ENCODE data around the gene TRANK1.

The TRANK1 gene

GRCh38 chr3:36833160-36833814, 111.6 kb downstream of the TRANK1 start:
- Histone ChIP-seq H3K36me3 (ENCODE audit: control insufficient read depth, insufficient read depth, low read length) (no peaks in the 10 kb centered on the region), H3K4me3 (ENCODE audit: low read depth, low read length) (no peak overlapping the region), H3K9ac (ENCODE audit: low read length) (no peak overlapping the region), H3K4me1 (ENCODE audit: control insufficient read depth, insufficient read depth, low read length) (no peaks in the 10 kb centered on the region), H3K27ac (ENCODE audit: low read depth, low read length) (no peak overlapping the region), H3K9me3 (ENCODE audit: control insufficient read depth, insufficient read depth, low read depth, low read length) (no peaks in the 10 kb centered on the region), H3K27me3 (ENCODE audit: control insufficient read depth, insufficient read depth, low read length) (no peaks in the 10 kb centered on the region)

GRCh38 chr3:36832406-36832805, 112.4 kb downstream of the TRANK1 start:
- no peaks in the 10 kb centered on the region for H3K9me3 ChIP-seq (ENCODE audit: control insufficient read depth, insufficient read depth, low read depth, low read length)
- H3K36me3 ChIP-seq (ENCODE audit: control insufficient read depth, insufficient read depth, low read length): no peaks in the 10 kb centered on the region
- H3K9ac ChIP-seq (ENCODE audit: low read length): no peak overlapping the region

GRCh38 chr3:36827133-36827532, 117.7 kb downstream of the TRANK1 start:
- H3K27ac ChIP-seq (ENCODE audit: low read depth, low read length): no peak overlapping the region
- no peaks in the 10 kb centered on the region for H3K9me3 ChIP-seq (ENCODE audit: control insufficient read depth, insufficient read depth, low read depth, low read length)
- no peak overlapping the region for H3K9ac ChIP-seq (ENCODE audit: low read length)
- no peaks in the 10 kb centered on the region for H3K36me3 ChIP-seq (ENCODE audit: control insufficient read depth, insufficient read depth, low read length)
- no peak overlapping the region for H3K4me3 ChIP-seq (ENCODE audit: low read depth, low read length)
- no peaks in the 10 kb centered on the region for H3K27me3 ChIP-seq (ENCODE audit: control insufficient read depth, insufficient read depth, low read length)
- H3K4me1 ChIP-seq (ENCODE audit: control insufficient read depth, insufficient read depth, low read length): no peaks in the 10 kb centered on the region

More at GRCh38 chr3:36832406-36832805, 112.4 kb downstream of the TRANK1 start:
- Histone ChIP-seq H3K4me1 (ENCODE audit: control insufficient read depth, insufficient read depth, low read length) (no peaks in the 10 kb centered on the region), H3K27ac (ENCODE audit: low read depth, low read length) (no peak overlapping the region), H3K4me3 (ENCODE audit: low read depth, low read length) (no peak overlapping the region), H3K27me3 (ENCODE audit: control insufficient read depth, insufficient read depth, low read length) (no peaks in the 10 kb centered on the region)

GRCh38 chr3:36826240-36826639, 118.6 kb downstream of the TRANK1 start:
- H3K36me3 ChIP-seq (ENCODE audit: control insufficient read depth, insufficient read depth, low read length): no peaks in the 10 kb centered on the region
- no peak overlapping the region for H3K9ac ChIP-seq (ENCODE audit: low read length)
- H3K9me3 ChIP-seq (ENCODE audit: control insufficient read depth, insufficient read depth, low read depth, low read length): no peaks in the 10 kb centered on the region
- H3K27me3 ChIP-seq (ENCODE audit: control insufficient read depth, insufficient read depth, low read length): no peaks in the 10 kb centered on the region
- H3K4me1 ChIP-seq (ENCODE audit: control insufficient read depth, insufficient read depth, low read length): no peaks in the 10 kb centered on the region
- no peak overlapping the region for H3K27ac ChIP-seq (ENCODE audit: low read depth, low read length)
- no peak overlapping the region for H3K4me3 ChIP-seq (ENCODE audit: low read depth, low read length)

GRCh38 chr3:36824443-36824842, 120.4 kb downstream of the TRANK1 start:
- Histone ChIP-seq H3K4me1 (ENCODE audit: control insufficient read depth, insufficient read depth, low read length) (no peaks in the 10 kb centered on the region), H3K36me3 (ENCODE audit: control insufficient read depth, insufficient read depth, low read length) (no peaks in the 10 kb centered on the region), H3K27me3 (ENCODE audit: control insufficient read depth, insufficient read depth, low read length) (no peaks in the 10 kb centered on the region), H3K27ac (ENCODE audit: low read depth, low read length) (no peak overlapping the region), H3K4me3 (ENCODE audit: low read depth, low read length) (no peak overlapping the region), H3K9ac (ENCODE audit: low read length) (no peak overlapping the region), H3K9me3 (ENCODE audit: control insufficient read depth, insufficient read depth, low read depth, low read length) (no peaks in the 10 kb centered on the region)

- H3K36me3 ChIP-seq (ENCODE audit: control insufficient read depth, insufficient read depth, low read length): no peaks in the 10 kb centered on the region
- H3K9me3 ChIP-seq (ENCODE audit: control insufficient read depth, insufficient read depth, low read depth, low read length): no peaks in the 10 kb centered on the region
- H3K9ac ChIP-seq (ENCODE audit: low read length): no peak overlapping the region
- H3K4me3 ChIP-seq (ENCODE audit: low read depth, low read length): no peak overlapping the region
- H3K27me3 ChIP-seq (ENCODE audit: control insufficient read depth, insufficient read depth, low read length): no peaks in the 10 kb centered on the region
- no peak overlapping the region for H3K27ac ChIP-seq (ENCODE audit: low read depth, low read length)
- no peaks in the 10 kb centered on the region for H3K4me1 ChIP-seq (ENCODE audit: control insufficient read depth, insufficient read depth, low read length)
Observed at GRCh38 chr3:36823806-36824205, 121.0 kb downstream of the TRANK1 start.

- Histone ChIP-seq H3K36me3 (ENCODE audit: control insufficient read depth, insufficient read depth, low read length) (no peaks in the 10 kb centered on the region), H3K27me3 (ENCODE audit: control insufficient read depth, insufficient read depth, low read length) (no peaks in the 10 kb centered on the region), H3K27ac (ENCODE audit: low read depth, low read length) (no peak overlapping the region), H3K9ac (ENCODE audit: low read length) (no peak overlapping the region), H3K4me3 (ENCODE audit: low read depth, low read length) (no peak overlapping the region), H3K9me3 (ENCODE audit: control insufficient read depth, insufficient read depth, low read depth, low read length) (no peaks in the 10 kb centered on the region), H3K4me1 (ENCODE audit: control insufficient read depth, insufficient read depth, low read length) (no peaks in the 10 kb centered on the region)
Observed at GRCh38 chr3:36820083-36820482, 124.8 kb downstream of the TRANK1 start.

- Histone ChIP-seq H3K27me3 (ENCODE audit: control insufficient read depth, insufficient read depth, low read length) (no peaks in the 10 kb centered on the region; the same call in 1 of the 2 replicates), H3K27ac (ENCODE audit: low read depth, low read length) (no peak overlapping the region), H3K36me3 (ENCODE audit: control insufficient read depth, insufficient read depth, low read length) (no peaks in the 10 kb centered on the region), H3K4me1 (ENCODE audit: control insufficient read depth, insufficient read depth, low read length) (no peaks in the 10 kb centered on the region; the same call in 1 of the 2 replicates), H3K9me3 (ENCODE audit: control insufficient read depth, insufficient read depth, low read depth, low read length) (no peaks in the 10 kb centered on the region), H3K9ac (ENCODE audit: low read length) (no peak overlapping the region), H3K4me3 (ENCODE audit: low read depth, low read length) (no peak overlapping the region)
Observed at GRCh38 chr3:36817806-36818533, 126.9 kb downstream of the TRANK1 start.

- H3K27me3 ChIP-seq (ENCODE audit: control insufficient read depth, insufficient read depth, low read length): no peaks in the 10 kb centered on the region; the same call in 1 of the 2 replicates
- H3K4me1 ChIP-seq (ENCODE audit: control insufficient read depth, insufficient read depth, low read length): no peaks in the 10 kb centered on the region; the same call in 1 of the 2 replicates
- no peak overlapping the region for H3K27ac ChIP-seq (ENCODE audit: low read depth, low read length)
- H3K4me3 ChIP-seq (ENCODE audit: low read depth, low read length): no peak overlapping the region
- H3K36me3 ChIP-seq (ENCODE audit: control insufficient read depth, insufficient read depth, low read length): no peaks in the 10 kb centered on the region
- no peaks in the 10 kb centered on the region for H3K9me3 ChIP-seq (ENCODE audit: control insufficient read depth, insufficient read depth, low read depth, low read length)
- no peak overlapping the region for H3K9ac ChIP-seq (ENCODE audit: low read length)
Observed at GRCh38 chr3:36815375-36815774, 129.5 kb downstream of the TRANK1 start.

- no peaks in the 10 kb centered on the region for H3K9me3 ChIP-seq (ENCODE audit: control insufficient read depth, insufficient read depth, low read depth, low read length)
- no peak overlapping the region for H3K4me3 ChIP-seq (ENCODE audit: low read depth, low read length)
- no peaks in the 10 kb centered on the region; the same call in 1 of the 2 replicates for H3K4me1 ChIP-seq (ENCODE audit: control insufficient read depth, insufficient read depth, low read length)
- no peak overlapping the region for H3K27ac ChIP-seq (ENCODE audit: low read depth, low read length)
- H3K36me3 ChIP-seq (ENCODE audit: control insufficient read depth, insufficient read depth, low read length): no peaks in the 10 kb centered on the region
- H3K27me3 ChIP-seq (ENCODE audit: control insufficient read depth, insufficient read depth, low read length): no peaks in the 10 kb centered on the region; the same call in 1 of the 2 replicates
- no peak overlapping the region for H3K9ac ChIP-seq (ENCODE audit: low read length)
Observed at GRCh38 chr3:36814776-36815175, 130.1 kb downstream of the TRANK1 start.

- no peak overlapping the region for H3K9ac ChIP-seq (ENCODE audit: low read length)
- H3K4me3 ChIP-seq (ENCODE audit: low read depth, low read length): no peak overlapping the region
- no peaks in the 10 kb centered on the region for H3K36me3 ChIP-seq (ENCODE audit: control insufficient read depth, insufficient read depth, low read length)
- no peaks in the 10 kb centered on the region; the same call in 1 of the 2 replicates for H3K27me3 ChIP-seq (ENCODE audit: control insufficient read depth, insufficient read depth, low read length)
- H3K4me1 ChIP-seq (ENCODE audit: control insufficient read depth, insufficient read depth, low read length): no peaks in the 10 kb centered on the region; the same call in 1 of the 2 replicates
- H3K27ac ChIP-seq (ENCODE audit: low read depth, low read length): no peak overlapping the region
- no peaks in the 10 kb centered on the region for H3K9me3 ChIP-seq (ENCODE audit: control insufficient read depth, insufficient read depth, low read depth, low read length)
Observed at GRCh38 chr3:36814066-36814717, 130.7 kb downstream of the TRANK1 start.

All from HUES6 (cell line).